Epithelial cell of esophagus (primary cell): Measurements from ENCODE around the gene CDC20.

ENCODE experiments used
- DNase-seq: peaks from one replicate; pipeline ENCODE4 v3.0.0; 2010; ENCODE audit warnings: low read depth
- H3K4me3 ChIP-seq: 2 replicates; pipeline ENCODE4 v1.5.1; 2011; ENCODE audit warnings: mild to moderate bottlenecking, low read length, control low read depth
- CTCF ChIP-seq: IDR thresholded peaks from 2 replicates; pipeline ENCODE4 v1.5.1; 2011; ENCODE audit warnings: low read depth, mild to moderate bottlenecking, low read length, control low read depth, inconsistent platforms; ENCODE audit not compliant: insufficient read depth; ENCODE audit errors: missing control alignments

Gene CDC20

GRCh38 chr1:43340559-43340958, 18.2 kb upstream of the CDC20 start:
- TF ChIP-seq CTCF, result no peak
- no peak for DNase-seq
- H3K4me3 ChIP-seq, result no peak overlapping the region

GRCh38 chr1:43344267-43344850, 14.4 kb upstream of the CDC20 start:
- no peak for TF ChIP-seq CTCF
- DNase-seq, result no peak
- H3K4me3 ChIP-seq, result no peak overlapping the region

DNA sequence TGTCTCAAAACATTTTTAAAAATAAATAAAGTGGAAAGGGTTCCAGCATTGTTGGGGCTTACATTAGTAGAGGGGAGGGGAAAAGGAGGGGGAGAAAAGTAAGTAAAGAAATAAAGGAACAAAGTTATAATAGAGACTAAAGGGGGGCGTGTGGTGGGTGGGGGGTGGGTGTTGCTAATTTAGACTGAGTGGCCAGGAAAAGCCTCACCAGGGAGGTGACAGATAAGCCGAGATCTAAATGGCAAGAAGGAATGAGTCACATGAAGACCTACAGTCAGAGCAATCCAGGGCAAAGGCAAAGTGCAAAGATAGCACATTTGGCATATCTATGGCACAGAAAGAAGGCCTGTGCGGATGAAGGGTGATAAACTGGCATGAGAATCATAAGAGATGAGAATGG, 13.7 kb upstream of the CDC20 start:
- TF ChIP-seq CTCF, result no peak
- DNase-seq, result peak; percentile 24
- no peak overlapping the region for H3K4me3 ChIP-seq

- no peak for TF ChIP-seq CTCF
- DNase-seq, result no peak
- no peak overlapping the region for H3K4me3 ChIP-seq
Observed at GRCh38 chr1:43346636-43347035, 12.1 kb upstream of the CDC20 start.

GRCh38 chr1:43348343-43348808, 10.4 kb upstream of the CDC20 start:
- no peak for TF ChIP-seq CTCF
- peak overlapping the region; percentile 47 for H3K4me3 ChIP-seq
- peak; percentile 38 for DNase-seq

GRCh38 chr1:43348809-43349593, 9.8 kb upstream of the CDC20 start:
- peak overlapping the region; percentile 54 for H3K4me3 ChIP-seq
- peak; percentile 75 for DNase-seq
- no peak for TF ChIP-seq CTCF

DNA sequence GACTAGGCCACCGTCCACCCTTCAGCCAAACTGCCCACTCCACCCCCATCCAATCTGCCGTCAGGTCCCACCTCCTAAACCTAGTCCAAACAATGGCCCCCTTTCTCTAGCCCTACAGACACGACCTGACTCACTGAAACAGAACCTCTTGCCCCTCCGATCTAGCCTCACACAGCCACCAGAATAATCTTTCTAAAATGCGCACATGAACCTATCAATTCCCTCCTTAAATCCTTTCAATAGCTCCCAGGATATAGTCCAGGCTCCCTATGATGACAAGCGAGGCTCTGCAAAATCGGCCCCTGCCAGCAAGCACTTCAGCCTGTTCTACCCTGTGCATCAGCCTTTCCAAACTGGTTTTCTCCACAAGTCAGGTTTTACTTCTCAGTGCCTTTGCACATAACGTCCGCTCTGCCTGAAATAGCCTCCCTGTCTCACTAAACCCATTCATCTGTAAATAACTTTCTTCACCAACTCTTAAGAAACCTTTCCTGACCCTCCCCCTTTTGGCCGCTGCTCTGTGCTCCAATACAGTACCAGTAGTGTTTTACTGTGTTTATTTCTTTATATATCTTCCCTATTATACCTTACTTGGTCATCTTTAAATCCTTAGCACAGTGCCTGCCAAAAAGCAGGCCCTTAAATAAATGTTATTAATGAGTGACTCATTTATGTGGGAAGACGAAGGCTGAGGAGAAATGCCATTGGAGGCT, 9.0 kb upstream of the CDC20 start:
- peak; percentile 47 for DNase-seq
- no peak for TF ChIP-seq CTCF
- H3K4me3 ChIP-seq, result peak overlapping the region; percentile 54
